ENCODE measurements around the gene PPP6R1. TPM values are rescaled to one million over a fixed set of nuclear protein-coding genes. Genes with fewer than 3 reads are reported as not detected.

PPP6R1 gene
- total and polyA plus RNA-seq, 2 of the 13 experiments (the other 11 are each of a cell fraction or from before 2014, with no cell fraction given), result 25.8 to 54.0 TPM

GRCh38 chr19:55216461-55217198 lies 42.2 kb downstream of the PPP6R1 start (continued):
- peak; percentile 66 for TF ChIP-seq ZNF646 (CRISPR knock-in tag; IDR thresholded peaks at IDR 0.05)
- TF ChIP-seq NR2F1 (CRISPR knock-in tag; IDR thresholded peaks at IDR 0.05), result no peak; a peak in 1 of 4 replicates
- TF ChIP-seq ZBTB26 (CRISPR knock-in tag; IDR thresholded peaks at IDR 0.05; ENCODE audit: borderline replicate concordance), result peak; percentile 91
- TF ChIP-seq ARHGAP35 (CRISPR knock-in tag; IDR thresholded peaks at IDR 0.05; ENCODE audit: borderline replicate concordance), result peak; percentile 81
- TF ChIP-seq ATF3 (CRISPR knock-in tag; IDR thresholded peaks at IDR 0.05), result peak; percentile 87
- TF ChIP-seq NPAS2 (CRISPR knock-in tag; IDR thresholded peaks at IDR 0.05; ENCODE audit: borderline replicate concordance), result no peak
- TF ChIP-seq CREB1 (IDR thresholded peaks at IDR 0.05), result peak; percentile 79
- TF ChIP-seq CREB1 (CRISPR knock-in tag; IDR thresholded peaks at IDR 0.05), result peak; percentile 90
- peak; percentile 88 for TF ChIP-seq THRA (CRISPR knock-in tag; IDR thresholded peaks at IDR 0.05; ENCODE audit: borderline replicate concordance)
- TF ChIP-seq ZMYM2 (CRISPR knock-in tag; IDR thresholded peaks at IDR 0.05), result no peak
- TF ChIP-seq KLF6 (CRISPR knock-in tag; IDR thresholded peaks at IDR 0.05), result peak; percentile 97
- TF ChIP-seq FOSL1 (CRISPR knock-in tag; IDR thresholded peaks at IDR 0.05; ENCODE audit: borderline replicate concordance), result peak; percentile 79; the same call in 1 of the 2 replicates
- TF ChIP-seq ZNF281 (CRISPR knock-in tag; IDR thresholded peaks at IDR 0.05; ENCODE audit: borderline replicate concordance), result peak; percentile 86
- no peak for TF ChIP-seq MBNL3 (CRISPR knock-in tag; conservative IDR thresholded peaks at IDR 0.05)
- 0 out of 2 replicates have a peak, but pooled peaks have one; percentile 74 for TF ChIP-seq ZNF136 (CRISPR knock-in tag; IDR thresholded peaks at IDR 0.05; ENCODE audit: low read depth)
- no peak for TF ChIP-seq ZNF251 (CRISPR knock-in tag; IDR thresholded peaks at IDR 0.05)
